CD4-positive, alpha-beta T cell treated with Interleukin-6 for 4 hours (primary cell): ENCODE results near the gene MANF.

Experiments used
- DNase-seq: peaks from one replicate; pipeline ENCODE4 v3.0.0-alpha.2; 2020; ENCODE audit warnings: mixed read lengths

MANF gene

GRCh38 chr3:51436998-51437639 is 52.0 kb downstream of the MANF start:
- DNase-seq = no peak
